Large intestine (tissue), 3 donors: ENCODE results near the gene PDE6C. TPM values are rescaled to one million over a fixed set of nuclear protein-coding genes. Genes with fewer than 3 reads are reported as not detected.

Source experiments
- DNase-seq, 2 donors: peaks; one replicate each; pipeline versions ENCODE4 v3.0.0 to v3.0.0-alpha.2; 2013
- H3K27ac ChIP-seq: one replicate; pipeline ENCODE4 v1.5.1; 2013; ENCODE audit warnings: low read length
- H3K27me3 ChIP-seq: 2 replicates; pipeline ENCODE4 v1.6.1; 2013; ENCODE audit warnings: low read length; ENCODE audit not compliant: control insufficient read depth, insufficient read depth
- H3K36me3 ChIP-seq: 2 replicates; pipeline ENCODE4 v1.6.1; 2013; ENCODE audit warnings: low read length; ENCODE audit not compliant: control insufficient read depth, insufficient read depth
- H3K4me1 ChIP-seq: one replicate; pipeline ENCODE4 v1.6.1; 2013; ENCODE audit warnings: low read length; ENCODE audit not compliant: control insufficient read depth, insufficient read depth
- H3K4me3 ChIP-seq: one replicate; pipeline ENCODE4 v1.5.1; 2013; ENCODE audit warnings: low read length
- H3K9me3 ChIP-seq: one replicate; pipeline ENCODE4 v1.6.1; 2013; ENCODE audit warnings: mild to moderate bottlenecking, low read depth, low read length, moderate library complexity; ENCODE audit not compliant: control insufficient read depth
- WGBS: methylation state at CpG from one replicate; pipeline ENCODE4 v1.1.5; 2013; ENCODE audit warnings: low lambda C conversion rate; ENCODE audit not compliant: insufficient coverage; 5-methylcytosine and 5-hydroxymethylcytosine counted together
- polyA plus RNA-seq: library from polyadenylated mRNA; unstranded; fragments of 120-200 nt; gene quantifications from one replicate; pipeline ENCODE4 v1.2.1, GENCODE V29; 2013

The PDE6C gene
- polyA plus RNA-seq, 1 donor: 0.55 TPM

DNA sequence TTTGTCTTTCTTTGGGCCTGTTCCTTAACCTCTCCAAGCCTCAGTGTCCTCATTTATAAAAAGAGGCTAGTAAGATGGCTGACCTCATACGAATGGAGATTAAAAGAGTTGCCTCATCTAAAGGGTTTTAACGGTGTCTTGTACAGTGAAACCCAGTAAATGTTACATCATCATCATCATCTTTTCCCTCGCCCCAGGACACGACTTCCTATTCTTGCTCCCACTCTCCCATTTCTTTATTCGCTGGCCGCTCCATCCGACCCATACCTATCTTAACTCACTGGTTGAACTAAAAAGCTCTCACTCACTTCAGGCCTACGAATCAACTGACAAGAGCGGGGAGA is 89.5 kb downstream of the PDE6C start:
- H3K4me3 ChIP-seq: peak overlapping the region; percentile 75
- peaks cover 4% of the 10 kb centered on the region for H3K4me1 ChIP-seq
- H3K36me3 ChIP-seq: peaks cover 11% of the 10 kb centered on the region
- peak overlapping the region; percentile 93 for H3K27ac ChIP-seq
- no peaks in the 10 kb centered on the region for H3K27me3 ChIP-seq
- 0% methylated on average over 4 of the region's 9 CpGs for WGBS
- H3K9me3 ChIP-seq: no peaks in the 10 kb centered on the region
- DNase-seq: peak in 1 of 2 donors; percentile 65

- Histone ChIP-seq H3K9me3 (no peaks in the 10 kb centered on the region), H3K4me3 (peak within 1 kb of the TSS; percentile 75), H3K36me3 (peaks cover 5% of the 10 kb centered on the region), H3K27me3 (no peaks in the 10 kb centered on the region), H3K4me1 (peaks cover 4% of the 10 kb centered on the region), H3K27ac (peak within 1 kb of the TSS; percentile 93)
- WGBS: 0% methylated on average over 5 of the region's 52 CpGs
- DNase-seq: peak; percentile 93 to 94
These were observed 90.1 kb downstream of the PDE6C start, which contains the start of gene FRA10AC1 for GRCh38 chr10:93702210-93703001. Gene FRA10AC1 (minus strand): TSS chr10:93702592. CDS start chr10:93700106, 2,486 bp downstream.

DNA sequence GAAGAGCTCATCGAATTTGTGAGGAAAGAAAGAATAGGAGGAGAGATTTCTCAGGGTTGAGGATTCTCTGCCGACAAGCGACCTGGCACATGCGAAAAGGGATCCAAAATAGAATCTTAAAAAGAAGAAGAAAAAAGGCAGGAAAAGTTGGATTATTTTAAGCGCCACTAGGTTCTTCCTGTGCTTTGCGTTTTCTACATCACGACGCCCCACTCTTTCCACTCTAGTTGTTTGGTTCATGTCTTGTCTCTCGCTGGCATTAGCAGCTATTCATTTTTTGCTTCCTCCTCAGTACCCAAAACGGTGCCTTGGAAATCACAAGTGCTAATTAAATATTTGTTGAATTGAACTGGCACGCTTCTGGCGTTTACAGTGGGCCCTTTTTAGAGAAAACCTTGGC is 90.7 kb downstream of the PDE6C start:
- WGBS: 6% methylated on average over 11 of the region's 12 CpGs
- Histone ChIP-seq H3K4me3 (peak overlapping the region; percentile 75), H3K4me1 (peaks cover 4% of the 10 kb centered on the region), H3K27ac (peak overlapping the region; percentile 93), H3K27me3 (no peaks in the 10 kb centered on the region), H3K36me3 (peaks cover 4% of the 10 kb centered on the region), H3K9me3 (no peaks in the 10 kb centered on the region)
- DNase-seq: peak in 1 of 2 donors; percentile 33

GRCh38 chr10:93703841-93704240 is 91.5 kb downstream of the PDE6C start:
- DNase-seq: no peak
- WGBS: no CpG with 5 or more reads among the region's 1 CpG
- no peak overlapping the region for H3K27ac ChIP-seq
- no peaks in the 10 kb centered on the region for H3K27me3 ChIP-seq
- H3K9me3 ChIP-seq: no peaks in the 10 kb centered on the region
- no peak overlapping the region for H3K4me3 ChIP-seq
- peaks cover 4% of the 10 kb centered on the region for H3K36me3 ChIP-seq
- peaks cover 4% of the 10 kb centered on the region for H3K4me1 ChIP-seq

- H3K27me3 ChIP-seq: no peaks in the 10 kb centered on the region
- no peak for DNase-seq
- H3K27ac ChIP-seq: no peak overlapping the region
- H3K4me3 ChIP-seq: no peak overlapping the region
- H3K36me3 ChIP-seq: peaks cover under 1% of the 10 kb centered on the region
- H3K4me1 ChIP-seq: peaks cover 4% of the 10 kb centered on the region
- 100% methylated on average over 2 of the region's 5 CpGs for WGBS
- H3K9me3 ChIP-seq: no peaks in the 10 kb centered on the region
These were observed 92.1 kb downstream of the PDE6C start for GRCh38 chr10:93704451-93704850.

GRCh38 chr10:93707623-93708022 is 95.3 kb downstream of the PDE6C start:
- no peaks in the 10 kb centered on the region for H3K4me1 ChIP-seq
- no peaks in the 10 kb centered on the region for H3K36me3 ChIP-seq
- no peak for DNase-seq
- no peak overlapping the region for H3K4me3 ChIP-seq
- no peaks in the 10 kb centered on the region for H3K27me3 ChIP-seq
- no peaks in the 10 kb centered on the region for H3K9me3 ChIP-seq
- no peak overlapping the region for H3K27ac ChIP-seq

- Histone ChIP-seq H3K27me3 (no peaks in the 10 kb centered on the region), H3K9me3 (no peaks in the 10 kb centered on the region), H3K36me3 (no peaks in the 10 kb centered on the region), H3K27ac (no peak overlapping the region), H3K4me1 (no peaks in the 10 kb centered on the region), H3K4me3 (no peak overlapping the region)
- DNase-seq: no peak
- 60% methylated on average over 2 of the region's 5 CpGs for WGBS
These were observed 98.1 kb downstream of the PDE6C start for GRCh38 chr10:93710333-93710909.

DNA sequence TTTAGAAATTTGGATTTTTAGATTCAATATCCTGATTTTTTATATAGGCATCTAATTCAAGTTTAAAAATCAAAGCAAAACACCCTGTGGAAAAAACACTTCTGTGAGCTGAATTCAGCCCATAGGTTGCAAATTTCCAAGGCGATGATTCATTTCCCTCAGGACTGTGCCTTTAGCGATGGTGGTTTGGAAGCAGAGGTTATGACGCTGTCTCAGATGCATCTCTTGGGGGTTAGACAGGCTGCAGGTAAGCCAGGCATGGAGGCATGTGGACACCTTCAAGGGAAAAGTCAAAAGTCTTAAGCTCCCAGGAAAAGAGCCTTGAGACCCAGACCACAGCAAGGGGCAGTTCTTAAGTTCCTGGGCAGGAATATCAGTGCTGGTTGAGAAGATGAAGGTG is 99.6 kb downstream of the PDE6C start:
- no peaks in the 10 kb centered on the region for H3K9me3 ChIP-seq
- H3K27ac ChIP-seq: no peak overlapping the region
- WGBS: no CpG with 5 or more reads among the region's 3 CpGs
- H3K4me3 ChIP-seq: no peak overlapping the region
- H3K4me1 ChIP-seq: no peaks in the 10 kb centered on the region
- H3K27me3 ChIP-seq: no peaks in the 10 kb centered on the region
- H3K36me3 ChIP-seq: no peaks in the 10 kb centered on the region
- no peak for DNase-seq

GRCh38 chr10:93712593-93712992 is 100.3 kb downstream of the PDE6C start:
- H3K4me3 ChIP-seq: no peak overlapping the region
- WGBS: 80% methylated on average over 1 of the region's 2 CpGs
- H3K27ac ChIP-seq: no peak overlapping the region
- no peaks in the 10 kb centered on the region for H3K4me1 ChIP-seq
- H3K36me3 ChIP-seq: no peaks in the 10 kb centered on the region
- DNase-seq: no peak
- no peaks in the 10 kb centered on the region for H3K27me3 ChIP-seq
- no peaks in the 10 kb centered on the region for H3K9me3 ChIP-seq

DNA sequence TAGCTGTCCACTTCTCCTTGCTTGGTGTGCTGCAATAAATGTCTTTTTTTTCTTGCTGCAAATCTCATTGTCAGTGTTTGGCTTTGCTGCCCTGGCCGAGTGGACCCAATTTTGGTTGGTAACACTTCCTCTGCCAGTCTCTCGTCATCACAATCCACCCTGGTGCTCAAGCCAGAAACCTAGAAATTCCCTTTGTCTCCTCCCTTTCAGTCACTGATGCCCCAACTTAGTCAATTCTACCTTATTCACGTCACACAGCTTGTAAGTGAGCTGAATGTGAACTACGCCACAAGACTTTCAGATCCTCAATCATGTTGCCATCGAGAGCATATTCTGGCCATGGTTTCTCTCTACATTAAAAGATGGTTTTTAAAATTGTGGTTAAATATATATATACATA is 103.0 kb downstream of the PDE6C start:
- DNase-seq: no peak
- Histone ChIP-seq H3K27me3 (peaks cover 6% of the 10 kb centered on the region), H3K4me1 (no peaks in the 10 kb centered on the region), H3K36me3 (no peaks in the 10 kb centered on the region), H3K9me3 (no peaks in the 10 kb centered on the region), H3K27ac (no peak overlapping the region), H3K4me3 (no peak overlapping the region)
- WGBS: no CpG with 5 or more reads among the region's 5 CpGs
